HG02884 (cell line): ENCODE measurements around the gene ANKIB1.
A peak's percentile ranks its signal among the peaks of the same experiment; 100 is the strongest.

Experiments used
- ATAC-seq: cut with Tn5 transposase; IDR thresholded peaks from one replicate; pipeline ENCODE4 v1.9.1; 2021; ENCODE audit warnings: mild to moderate bottlenecking, moderate library complexity; ENCODE audit not compliant: unreplicated experiment

The ANKIB1 gene

DNA sequence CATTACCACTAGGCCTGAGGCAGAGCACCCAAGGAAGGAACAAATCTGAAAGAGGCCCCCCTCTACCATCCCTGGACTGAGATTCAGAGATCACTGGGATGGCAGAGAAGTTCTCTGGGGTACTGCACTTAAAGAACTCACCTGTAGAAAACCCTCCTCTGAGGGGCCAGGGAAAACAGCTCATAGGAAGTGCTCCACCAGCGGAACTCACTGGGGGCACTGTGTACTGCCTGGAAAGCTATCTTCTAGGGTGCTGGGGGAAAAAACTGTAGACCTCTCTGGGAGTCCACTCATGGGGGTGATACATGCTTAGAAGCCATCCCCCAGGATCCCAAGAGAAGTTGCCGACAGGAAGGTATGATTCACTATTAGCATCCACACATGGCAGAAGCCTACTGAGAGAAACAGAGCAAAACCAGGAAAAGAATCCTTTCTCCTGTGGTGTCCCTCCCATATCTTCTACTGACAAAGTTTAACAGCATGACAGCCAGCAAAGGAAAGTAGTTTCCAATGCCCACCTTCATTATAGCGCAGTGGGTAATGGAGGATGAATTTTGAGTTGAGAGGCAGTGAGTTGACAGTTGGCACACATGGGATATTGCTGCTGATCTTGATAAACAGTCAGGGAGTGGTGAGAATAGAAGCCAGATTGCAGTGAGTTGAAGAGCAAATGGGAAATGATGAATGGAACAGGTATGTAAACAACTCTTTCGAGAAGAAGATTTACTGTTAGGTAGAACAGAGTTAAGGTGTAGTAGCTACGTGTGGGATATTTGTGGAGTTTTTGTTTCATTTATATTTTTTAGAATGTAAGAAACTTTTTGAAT is 20.9 kb downstream of the ANKIB1 start:
- ATAC-seq: no peak

- no peak for ATAC-seq
Measured at GRCh38 chr7:92268921-92269320, 23.1 kb downstream of the ANKIB1 start.

DNA sequence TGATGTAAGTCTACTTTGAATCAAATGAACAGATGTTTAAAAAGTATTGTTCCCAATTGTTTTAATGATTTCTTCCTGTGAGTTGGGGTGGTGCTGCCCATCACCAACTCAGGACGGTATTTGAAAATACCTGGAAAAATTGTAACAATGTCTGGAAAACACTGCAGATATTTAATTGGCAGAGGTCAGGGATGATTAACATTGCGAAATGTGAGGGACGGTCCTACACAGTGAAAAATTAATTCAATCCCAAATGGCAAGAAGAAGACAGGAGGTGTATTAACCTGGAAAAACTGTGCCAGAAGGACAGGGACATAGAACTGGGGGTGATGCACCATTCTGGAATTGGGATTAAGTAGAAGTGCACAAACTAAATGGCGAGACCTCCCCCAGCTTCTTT is 29.6 kb downstream of the ANKIB1 start:
- ATAC-seq: no peak

DNA sequence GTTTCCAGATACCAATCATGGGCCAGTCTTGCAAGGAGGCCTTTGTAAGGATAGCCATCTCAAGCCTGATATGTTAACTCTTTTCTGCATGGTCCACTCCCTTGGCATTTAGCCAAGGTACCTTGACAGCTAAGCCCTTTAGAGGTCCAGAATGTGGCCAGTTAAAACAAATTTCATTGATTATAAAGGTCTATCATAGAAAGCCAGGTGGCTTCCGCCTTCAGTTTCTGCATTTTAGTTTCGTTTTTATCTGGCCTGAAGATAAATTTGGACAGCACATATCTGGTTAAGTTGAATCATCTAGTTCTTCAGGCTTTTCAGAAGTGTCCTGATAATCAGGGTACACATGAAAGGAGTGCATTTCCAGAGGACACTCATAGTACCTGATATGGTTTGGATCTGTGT is 30.7 kb downstream of the ANKIB1 start:
- peak; percentile 88 for ATAC-seq

DNA sequence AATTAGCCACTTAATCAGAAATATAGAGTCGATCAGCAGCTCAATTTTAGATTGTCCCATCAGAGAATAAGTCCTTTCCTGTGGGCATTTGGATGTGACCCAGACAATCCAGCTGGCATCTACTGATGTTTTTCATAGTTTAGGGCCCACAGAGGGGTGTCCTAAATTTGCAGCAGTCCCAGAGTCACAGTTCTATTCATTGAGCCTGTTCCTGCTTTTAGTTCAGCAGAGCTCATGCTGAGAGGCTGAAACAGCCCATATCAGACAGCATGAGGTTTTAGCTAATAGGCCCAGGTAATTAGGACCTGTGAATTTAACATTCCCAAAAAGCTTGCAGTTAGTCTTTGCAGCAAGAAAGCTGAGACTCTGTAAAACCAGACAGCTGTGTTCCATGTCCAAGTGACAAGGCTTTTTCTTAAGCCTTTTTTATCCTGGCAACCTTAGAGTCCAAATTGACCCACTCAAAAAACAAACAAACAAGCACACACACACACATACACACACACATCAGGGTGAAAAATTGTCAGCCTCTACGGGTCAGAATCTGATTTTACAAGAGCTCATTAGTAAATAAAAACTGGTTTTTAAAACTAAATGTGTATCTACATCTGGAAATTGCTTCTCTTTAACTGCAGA is 33.7 kb downstream of the ANKIB1 start:
- no peak for ATAC-seq

GRCh38 chr7:92281031-92281430 is 35.3 kb downstream of the ANKIB1 start:
- ATAC-seq: no peak

GRCh38 chr7:92282221-92282814 is 36.5 kb downstream of the ANKIB1 start:
- no peak for ATAC-seq

GRCh38 chr7:92282930-92283329 is 37.2 kb downstream of the ANKIB1 start:
- no peak for ATAC-seq

DNA sequence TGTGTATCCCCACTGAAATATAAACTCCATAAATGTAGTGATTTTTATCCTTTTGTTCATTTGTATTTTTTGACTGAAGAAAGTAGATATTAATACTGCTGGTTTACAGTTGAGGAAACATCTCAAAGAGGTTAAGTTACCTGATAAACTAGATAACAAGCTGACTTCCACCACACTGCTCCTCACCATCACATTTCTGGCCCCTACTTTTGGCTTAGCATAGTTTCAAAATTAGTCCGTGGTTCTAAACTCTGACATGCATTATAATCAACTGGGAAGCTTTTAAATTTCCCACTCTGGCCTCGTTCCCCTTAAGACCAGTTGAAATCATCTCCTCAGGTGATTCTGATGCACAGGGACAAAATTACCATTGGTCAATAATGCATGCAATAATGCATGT is 43.5 kb downstream of the ANKIB1 start:
- no peak for ATAC-seq

- ATAC-seq: no peak
Measured at GRCh38 chr7:92292981-92293380, 47.2 kb downstream of the ANKIB1 start.

DNA sequence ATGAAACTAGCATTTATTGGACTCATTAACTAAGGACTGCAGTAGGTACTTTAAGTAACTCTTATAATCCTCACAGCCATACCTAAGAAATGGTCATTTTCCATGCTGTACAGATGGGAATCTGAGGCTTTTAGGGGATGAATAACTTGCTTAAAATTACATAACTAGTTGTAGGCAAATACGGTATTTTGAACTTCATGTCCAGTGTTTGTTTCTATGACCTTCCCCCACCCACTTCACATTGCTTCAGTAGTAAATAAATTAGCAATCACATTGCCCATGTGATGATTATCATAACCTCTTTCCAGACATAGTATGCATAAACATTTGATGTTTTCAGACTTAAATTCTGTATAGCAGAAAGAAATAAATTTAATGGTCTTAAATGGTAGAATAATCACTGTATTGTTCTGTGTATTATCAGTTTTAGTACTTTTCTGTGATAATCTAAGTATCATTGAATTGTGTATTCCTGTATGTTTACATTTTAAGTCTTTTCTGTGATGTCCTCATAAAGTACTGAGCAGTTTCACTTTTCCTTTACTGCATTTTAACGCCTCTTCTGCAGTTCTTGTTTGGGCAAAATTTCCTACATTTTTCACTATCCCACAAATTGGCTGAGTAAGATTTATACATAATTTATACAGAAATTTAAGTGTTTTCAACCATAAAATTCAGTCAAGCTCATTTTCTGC is 48.3 kb downstream of the ANKIB1 start:
- no peak for ATAC-seq

DNA sequence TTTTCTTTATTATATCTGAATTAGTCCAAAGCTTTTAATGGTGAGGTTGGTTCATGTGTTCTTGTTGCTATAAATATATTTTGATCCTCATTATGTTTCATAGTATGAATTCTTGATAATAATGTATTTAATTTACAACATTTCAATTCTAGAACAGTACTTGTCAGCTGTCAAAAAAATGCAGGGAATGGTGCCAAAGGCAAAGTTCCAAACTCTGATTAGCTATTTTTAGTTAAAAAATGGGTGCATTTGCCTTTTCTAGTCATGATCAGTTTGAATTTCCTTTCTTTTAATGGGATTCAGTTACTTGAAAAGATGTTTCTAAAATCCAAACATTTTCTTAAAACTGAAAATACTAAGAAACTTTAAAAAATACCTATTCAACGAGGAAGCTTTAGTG is 49.6 kb downstream of the ANKIB1 start:
- ATAC-seq: no peak

DNA sequence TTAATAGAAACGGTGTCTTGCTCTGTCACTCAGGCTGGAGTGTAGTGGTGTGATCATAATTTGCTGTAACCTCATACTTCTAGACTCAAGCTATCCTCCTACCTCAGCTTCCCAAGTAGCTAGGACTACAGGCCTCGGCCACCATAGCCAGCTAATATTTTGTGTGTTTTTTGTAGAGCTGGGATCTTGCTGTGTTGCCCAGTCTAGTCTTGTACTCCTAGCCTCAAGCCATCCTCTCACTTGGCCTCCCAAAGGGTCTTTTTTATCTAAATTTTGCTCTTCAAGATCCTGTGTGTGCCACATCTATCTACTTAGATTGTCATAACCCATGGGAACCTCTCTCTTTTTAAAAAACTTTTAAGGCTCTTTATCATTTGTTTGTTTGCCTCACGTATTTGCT is 50.5 kb downstream of the ANKIB1 start:
- ATAC-seq: no peak

GRCh38 chr7:92296880-92297445 is 51.2 kb downstream of the ANKIB1 start:
- no peak for ATAC-seq

GRCh38 chr7:92297736-92298135 is 52.0 kb downstream of the ANKIB1 start:
- no peak for ATAC-seq

GRCh38 chr7:92303761-92304160 is 58.0 kb downstream of the ANKIB1 start:
- no peak for ATAC-seq

GRCh38 chr7:92304406-92304893 is 58.7 kb downstream of the ANKIB1 start:
- ATAC-seq: no peak

GRCh38 chr7:92306153-92306552 is 60.4 kb downstream of the ANKIB1 start:
- ATAC-seq: no peak

- ATAC-seq: no peak
Measured at GRCh38 chr7:92313055-92313454, 67.3 kb downstream of the ANKIB1 start.

- no peak for ATAC-seq
Measured at GRCh38 chr7:92319243-92319642, 73.5 kb downstream of the ANKIB1 start.

DNA sequence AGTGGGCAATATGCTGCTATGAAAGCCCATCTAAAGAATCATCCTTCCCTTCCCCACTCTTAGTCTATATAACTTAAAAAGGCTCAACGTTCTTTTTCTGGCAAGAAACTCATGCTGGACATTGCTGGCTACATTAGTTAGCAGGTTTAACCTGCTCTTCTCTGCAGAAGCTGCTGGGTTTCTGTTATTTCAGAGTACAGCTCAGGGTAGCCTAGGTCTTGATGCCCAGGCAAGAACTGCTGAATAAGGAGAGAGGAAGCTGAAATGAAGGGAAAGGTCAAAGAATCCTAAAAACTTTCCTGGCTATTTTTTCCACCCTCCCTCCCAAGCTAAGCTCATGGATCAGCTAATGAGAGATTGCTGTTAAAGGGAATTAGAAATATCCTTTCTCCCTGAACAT is 79.4 kb downstream of the ANKIB1 start:
- no peak for ATAC-seq
